Right forelimb (tissue), 1 donor: ENCODE results near the gene SPATA21.

Experiments
- DNase-seq: peaks from one replicate; pipeline ENCODE4 v3.0.0-alpha.2; 2018

SPATA21 gene

DNA sequence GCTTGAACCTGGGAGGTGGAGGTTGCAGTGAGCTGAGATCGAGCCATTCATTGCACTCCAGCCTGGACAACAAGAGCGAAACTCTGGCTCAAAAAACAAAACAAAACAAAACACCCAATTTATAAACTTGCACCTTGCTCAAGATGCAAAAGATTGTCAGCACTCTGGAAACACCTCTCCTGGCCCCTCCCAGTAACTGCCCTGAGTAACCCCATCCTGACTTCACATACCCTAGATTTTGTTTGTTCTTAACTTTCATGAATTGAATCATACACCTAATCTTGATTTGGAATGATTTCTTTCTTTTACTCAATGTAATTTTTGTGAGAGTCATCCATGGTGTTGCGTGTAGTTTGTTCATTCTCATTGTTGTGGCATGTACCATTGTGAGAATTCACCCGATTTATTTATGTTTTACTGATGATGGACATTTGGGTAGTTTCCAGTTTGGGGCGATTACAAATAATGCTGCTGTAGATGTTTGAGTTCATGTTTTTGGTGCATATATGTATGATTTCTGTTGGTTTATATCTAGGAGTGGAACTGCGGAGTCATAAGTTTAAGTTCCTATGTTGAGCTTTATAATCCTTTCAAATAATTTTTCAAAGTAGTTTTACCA is 13.7 kb upstream of the SPATA21 start:
- DNase-seq, result no peak

GRCh38 chr1:16449666-16450065 is 12.4 kb upstream of the SPATA21 start:
- DNase-seq, result no peak

DNA sequence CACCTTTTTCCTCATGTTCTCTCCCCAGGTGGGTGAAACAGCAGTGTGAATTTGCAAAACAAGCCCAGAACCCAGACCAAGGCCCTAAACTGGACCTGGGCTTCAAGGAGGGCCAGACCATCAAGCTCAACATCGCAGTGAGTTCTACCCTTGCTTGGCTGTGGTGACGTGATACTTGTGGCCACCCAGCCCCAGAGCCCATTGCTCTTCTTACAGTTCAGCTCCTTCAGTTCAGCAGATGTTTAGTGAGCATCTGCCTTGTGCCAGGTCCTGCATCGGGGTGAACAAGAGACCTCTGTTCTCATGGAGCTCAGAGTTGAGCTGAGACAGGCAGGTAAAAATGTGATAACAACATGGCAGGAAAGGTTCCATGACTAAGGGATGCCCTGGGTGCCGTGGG is 11.8 kb upstream of the SPATA21 start:
- no peak for DNase-seq

DNA sequence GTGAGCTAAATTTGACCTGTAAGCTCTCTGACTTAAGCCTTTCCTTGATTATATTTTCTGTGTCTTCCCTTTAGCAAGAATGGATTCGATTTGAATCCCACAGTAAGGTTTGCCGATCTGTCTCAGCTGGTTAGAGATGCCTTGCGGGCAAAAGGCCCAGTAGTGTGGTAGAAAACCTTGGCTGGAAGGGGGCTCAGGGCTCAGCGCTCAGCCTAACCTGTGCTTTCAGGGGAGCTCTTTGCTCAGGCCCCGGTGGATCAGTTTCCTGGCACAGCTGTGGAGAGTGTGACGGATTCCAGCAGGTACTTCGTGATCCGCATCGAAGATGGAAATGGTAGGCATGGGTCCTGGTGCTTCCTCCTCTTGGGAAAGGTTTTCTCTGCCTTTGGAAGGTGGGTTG is 10.4 kb upstream of the SPATA21 start:
- DNase-seq, result no peak

DNA sequence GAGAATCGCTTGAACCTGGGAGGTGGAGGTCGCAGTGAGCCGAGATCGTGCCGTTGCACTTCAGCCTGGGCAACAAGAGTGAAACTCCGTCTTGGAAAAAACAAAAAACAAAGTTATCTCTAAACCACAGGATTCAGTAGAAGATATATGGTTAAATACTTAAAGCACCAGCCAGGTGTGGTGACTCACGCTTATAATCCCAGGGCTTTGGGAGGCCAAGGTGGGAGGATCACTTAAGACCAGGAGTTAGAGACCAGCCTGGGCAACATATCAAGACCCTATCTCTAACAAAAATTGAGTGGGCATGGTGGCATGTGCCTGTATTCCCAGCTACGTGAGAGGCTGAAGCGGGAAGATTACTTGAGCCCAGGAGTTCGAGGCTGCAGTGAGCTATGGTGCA is 8.9 kb upstream of the SPATA21 start:
- no peak for DNase-seq

GRCh38 chr1:16445052-16445451 is 7.8 kb upstream of the SPATA21 start:
- DNase-seq, result no peak

DNA sequence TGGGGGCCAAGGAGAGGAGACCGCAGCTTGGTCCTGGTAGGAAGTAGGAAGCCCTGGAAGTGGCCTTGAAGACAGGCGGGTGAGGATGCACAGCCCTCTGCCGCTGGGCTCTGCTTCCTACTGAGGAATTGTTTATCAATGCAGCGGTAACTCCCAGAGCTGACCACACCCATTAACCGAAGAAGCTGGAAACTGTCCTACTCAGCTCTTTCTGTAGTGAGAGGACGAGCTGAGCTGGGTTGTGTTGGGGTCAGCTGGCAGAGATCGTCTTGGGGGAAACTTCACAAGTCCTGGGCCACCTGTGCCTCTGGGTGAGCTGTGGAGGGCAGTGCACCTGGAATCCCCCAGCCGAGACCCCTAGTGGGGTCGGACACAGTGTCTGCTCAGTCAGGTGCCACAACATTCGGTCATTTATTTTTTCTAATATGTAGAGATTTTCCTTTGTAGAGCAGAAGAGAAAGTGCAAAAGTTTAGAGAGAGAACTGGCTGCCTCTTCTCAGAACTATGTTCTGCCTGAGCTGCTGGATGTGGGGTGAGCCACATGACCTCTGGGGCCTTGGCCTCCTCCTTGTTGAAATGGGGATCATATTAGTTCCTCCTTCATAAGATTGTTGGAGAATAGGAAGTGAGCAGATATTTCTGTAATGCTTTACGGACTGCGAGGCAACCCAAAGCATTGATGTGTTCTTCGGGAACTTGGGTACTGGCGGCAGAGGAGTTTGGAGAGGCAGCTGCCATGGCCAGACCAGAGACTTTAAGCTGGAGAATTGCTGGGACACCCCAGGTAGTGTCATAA is 6.9 kb upstream of the SPATA21 start:
- DNase-seq, result no peak

- DNase-seq, result no peak
Observed at GRCh38 chr1:16442941-16443340, 5.7 kb upstream of the SPATA21 start.

DNA sequence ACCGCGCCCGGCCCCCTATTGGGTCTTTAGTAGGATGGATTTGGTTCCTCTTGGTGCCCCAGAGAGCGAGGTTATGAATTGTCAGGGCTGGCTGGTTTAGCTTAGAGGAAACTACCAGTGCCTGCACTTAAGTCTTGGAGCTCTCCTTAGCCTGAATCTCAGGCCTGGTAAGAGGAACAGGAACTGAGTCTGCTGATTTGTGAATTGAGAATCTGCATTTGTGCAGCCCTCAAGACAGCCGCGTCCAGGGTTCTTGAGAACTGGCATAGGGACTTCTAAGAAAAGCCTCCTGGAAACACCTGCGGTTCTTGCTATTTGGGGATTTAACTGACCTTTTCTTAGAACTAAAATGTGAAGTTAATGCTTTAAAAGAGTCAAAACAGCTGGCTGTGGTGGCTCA is 5.0 kb upstream of the SPATA21 start:
- DNase-seq, result no peak

GRCh38 chr1:16441282-16441665 is 4.0 kb upstream of the SPATA21 start:
- no peak for DNase-seq

DNA sequence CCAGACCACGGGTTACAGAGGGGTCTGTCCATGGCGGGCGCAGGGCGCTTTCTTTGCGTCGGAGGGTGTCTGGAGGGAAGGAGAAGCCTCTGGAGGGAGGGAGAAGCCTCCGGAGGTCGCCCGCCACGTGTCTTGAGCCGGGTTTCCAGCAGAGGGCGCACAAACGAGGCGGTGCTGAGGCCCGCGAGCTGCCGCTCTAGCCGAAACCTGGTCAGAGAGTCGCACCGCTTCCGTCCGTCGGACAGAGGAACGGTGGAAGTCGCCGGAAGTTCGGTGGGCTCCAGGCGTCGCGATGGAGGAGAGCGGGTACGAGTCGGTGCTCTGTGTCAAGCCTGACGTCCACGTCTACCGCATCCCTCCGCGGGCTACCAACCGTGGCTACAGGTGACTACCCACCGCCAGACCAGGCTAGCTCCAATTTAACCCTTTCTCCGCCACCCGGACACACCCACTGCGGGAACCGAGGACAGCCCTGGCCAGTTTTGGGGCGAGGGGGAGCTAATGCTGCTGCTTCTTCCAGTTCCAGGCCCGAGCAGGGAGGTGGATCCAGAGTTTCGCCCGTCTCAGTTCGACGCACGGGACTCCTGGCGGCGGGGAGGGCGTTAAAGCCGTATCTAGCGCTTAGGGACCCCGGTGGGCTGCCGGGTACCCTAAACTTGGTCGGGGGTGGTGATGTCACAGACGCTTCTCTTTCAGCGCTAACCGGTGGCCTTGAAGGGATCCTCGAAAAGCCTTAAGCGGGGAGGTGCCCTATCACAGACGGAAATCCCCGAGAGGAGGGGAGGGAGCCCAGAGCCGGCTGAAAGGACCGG is 3.5 kb upstream of the SPATA21 start, which contains the start of gene NECAP2:
Gene NECAP2, plus strand, starts transcription at position 255 of the 812 bp plus-strand sequence. Its CDS starts 38 bp downstream, at position 293.
- peak; percentile 96 for DNase-seq

GRCh38 chr1:16440131-16440469 is 2.9 kb upstream of the SPATA21 start:
- no peak for DNase-seq

- no peak for DNase-seq
Observed at GRCh38 chr1:16438924-16439323, 1.7 kb upstream of the SPATA21 start.

GRCh38 chr1:16438516-16438915 is 1.3 kb upstream of the SPATA21 start:
- no peak for DNase-seq

DNA sequence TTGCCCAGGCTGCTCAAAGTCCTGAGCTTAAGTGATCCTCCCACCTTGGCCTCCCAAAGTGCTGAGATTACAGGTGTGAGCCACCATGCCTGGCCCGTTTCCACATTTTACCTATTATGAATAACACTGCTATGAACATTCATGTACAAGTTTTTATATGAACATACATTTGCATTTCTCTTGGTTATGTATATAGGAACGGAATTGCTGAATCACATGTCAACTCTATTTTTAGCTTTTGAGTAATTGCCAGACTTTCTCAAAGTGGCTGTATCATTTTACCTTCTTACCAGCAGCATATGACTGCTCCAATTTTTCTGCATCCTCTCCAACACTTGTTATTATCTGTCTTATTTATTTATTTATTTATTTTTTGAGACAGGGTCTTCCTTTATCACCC is 2.7 kb downstream of the SPATA21 start:
- DNase-seq, result no peak

DNA sequence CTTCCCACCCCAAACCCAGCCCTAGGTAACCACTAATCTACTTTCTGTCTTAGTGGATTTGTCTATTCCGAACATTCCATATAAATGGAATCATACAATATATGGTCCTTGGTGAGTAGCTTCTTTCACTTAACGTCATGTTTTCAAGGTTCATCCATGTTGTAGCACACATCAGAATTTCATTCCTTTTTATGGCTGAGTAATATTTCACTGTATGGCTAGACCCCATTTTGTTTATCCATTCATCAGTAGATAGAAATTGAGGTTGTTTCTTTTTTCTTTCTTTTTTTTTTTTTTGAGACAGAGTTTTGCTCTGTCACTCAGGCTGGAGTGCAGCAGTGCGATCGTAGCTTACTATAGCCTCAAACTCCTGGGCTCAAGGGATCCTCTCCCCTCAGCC is 3.2 kb downstream of the SPATA21 start:
- DNase-seq, result no peak

DNA sequence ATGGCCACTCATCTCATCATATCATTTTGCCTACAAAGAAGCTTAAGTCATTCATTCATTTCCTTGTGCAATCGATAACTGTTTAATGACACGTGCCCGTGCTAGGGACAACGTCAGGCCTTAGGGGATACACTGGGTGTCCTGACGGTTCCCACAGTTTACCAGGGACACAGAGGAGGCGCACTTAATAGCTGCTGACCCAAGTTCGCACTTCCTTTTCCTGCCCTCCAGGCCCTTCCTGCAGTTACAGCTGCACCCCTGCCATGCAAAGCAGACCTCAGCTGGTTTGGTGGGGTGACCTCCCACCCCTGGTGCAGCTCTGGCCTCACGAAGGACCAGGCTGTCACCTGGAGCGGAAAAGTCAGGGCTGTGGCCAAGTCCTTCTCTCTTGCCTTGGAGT is 4.2 kb downstream of the SPATA21 start:
- DNase-seq, result no peak

DNA sequence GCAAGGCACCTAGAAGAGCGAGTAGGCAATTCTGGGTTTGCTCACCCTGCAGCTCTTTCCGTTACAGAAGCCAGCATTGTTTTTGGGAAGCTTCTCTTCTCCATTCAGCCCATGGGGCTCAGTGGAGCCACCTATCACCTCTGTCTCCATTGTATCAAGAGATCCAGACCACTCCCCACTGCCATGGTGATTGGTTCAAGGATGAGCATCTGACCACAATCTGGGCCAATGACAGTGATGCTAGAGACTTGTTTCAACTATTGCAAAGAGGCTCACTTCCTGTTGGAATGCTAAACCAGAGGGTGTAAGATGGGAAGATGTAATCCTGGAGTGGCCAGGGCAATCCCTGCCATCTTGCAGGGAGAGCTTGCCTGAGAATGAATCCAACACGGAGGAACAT is 6.6 kb downstream of the SPATA21 start:
- no peak for DNase-seq

GRCh38 chr1:16425125-16426025 is 11.8 kb downstream of the SPATA21 start:
- no peak for DNase-seq

GRCh38 chr1:16422041-16422440 is 15.2 kb downstream of the SPATA21 start:
- no peak for DNase-seq

GRCh38 chr1:16421201-16421600 is 16.0 kb downstream of the SPATA21 start:
- DNase-seq, result no peak

GRCh38 chr1:16420424-16421118 is 16.7 kb downstream of the SPATA21 start:
- DNase-seq, result no peak
